IMR-90 (cell line): ENCODE measurements around the gene SAMD11. TPM values are rescaled to one million over a fixed set of nuclear protein-coding genes. Genes with fewer than 3 reads are reported as not detected.

Experiments
- ATAC-seq: fragments of 200-7000 bp; cut with Tn5 transposase; 2 replicates; pipeline ENCODE4 v1.9.1; 2020; ENCODE audit warnings: low read depth, mild to moderate bottlenecking, moderate library complexity
- BruUV-seq: library from RNA; stranded (reverse); fragments of 400-500 nt; replicated peaks from 2 replicates; lab custom pipeline; 2021; lab: Mats Ljungman, UMichigan
- CTCF ChIA-PET: fragments of 300-600 bp; formaldehyde crosslinking; extraction: SDS; loops from one replicate; lab custom pipeline; 2021; ENCODE audit warnings: antibody characterized with exemption; lab: Yijun Ruan, JAX
- POLR2A ChIA-PET: fragments of 300-600 bp; sonication (Branson Sonifier 250); formaldehyde crosslinking; loops from one replicate; lab custom pipeline; 2022; ENCODE audit warnings: antibody characterized with exemption; ENCODE audit not compliant: unreplicated experiment; lab: Charles Lee
- DNase-seq: peaks from one replicate; pipeline ENCODE4 v3.0.0; 2013
- H2AFZ ChIP-seq: replicated peaks from 2 replicates; pipeline ENCODE3; 2013; ENCODE audit warnings: low read length, mild to moderate bottlenecking; ENCODE audit not compliant: poor library complexity
- H2AK5ac ChIP-seq: 2 replicates; pipeline ENCODE4 v1.6.1; 2013; ENCODE audit warnings: low read depth, low read length, inconsistent platforms
- H2AK9ac ChIP-seq: replicated peaks from 2 replicates; pipeline ENCODE3; 2013; ENCODE audit warnings: mild to moderate bottlenecking, low read depth, low read length, moderate library complexity; ENCODE audit not compliant: poor library complexity
- H2BK120ac ChIP-seq: 2 replicates; pipeline ENCODE4 v1.6.1; 2013; ENCODE audit warnings: low read depth, low read length, inconsistent platforms
- H2BK15ac ChIP-seq: 3 replicates; pipeline ENCODE4 v1.6.1; 2013; ENCODE audit warnings: low read depth, low read length, inconsistent platforms
- H2BK20ac ChIP-seq: 2 replicates; pipeline ENCODE4 v1.6.1; 2013; ENCODE audit warnings: low read depth, mild to moderate bottlenecking, inconsistent platforms, low read length, moderate library complexity
- H2BK5ac ChIP-seq: 2 replicates; pipeline ENCODE4 v1.6.1; 2013; ENCODE audit warnings: mild to moderate bottlenecking, low read depth, low read length, inconsistent platforms; ENCODE audit not compliant: poor library complexity, severe bottlenecking
- H3K14ac ChIP-seq: replicated peaks from 2 replicates; pipeline ENCODE4 v1.6.1; 2013; ENCODE audit warnings: low read depth, low read length, inconsistent platforms
- H3K18ac ChIP-seq: 2 replicates; pipeline ENCODE4 v1.6.1; 2013; ENCODE audit warnings: low read depth, low read length, control low read depth
- H3K23ac ChIP-seq: 2 replicates; pipeline ENCODE4 v1.6.1; 2013; ENCODE audit warnings: low read depth, low read length, inconsistent platforms
- H3K27ac ChIP-seq: 2 replicates; pipeline ENCODE4 v1.5.1; 2013; ENCODE audit warnings: mild to moderate bottlenecking, control low read depth, low read length; ENCODE audit not compliant: insufficient read depth
- H3K27me3 ChIP-seq: 2 replicates; pipeline ENCODE4 v1.6.1; 2013; ENCODE audit warnings: low read length; ENCODE audit not compliant: control insufficient read depth, insufficient read depth
- H3K36me3 ChIP-seq: 2 replicates; pipeline ENCODE4 v1.6.1; 2013; ENCODE audit warnings: low read length, mixed read lengths; ENCODE audit not compliant: control insufficient read depth, insufficient read depth
- H3K4ac ChIP-seq: 2 replicates; pipeline ENCODE4 v1.6.1; 2013; ENCODE audit warnings: low read depth, low read length, inconsistent platforms
- H3K4me1 ChIP-seq: 2 replicates; pipeline ENCODE4 v1.6.1; 2013; ENCODE audit warnings: low read length, mixed read lengths; ENCODE audit not compliant: control insufficient read depth, insufficient read depth
- H3K4me2 ChIP-seq: 2 replicates; pipeline ENCODE4 v1.6.1; 2013; ENCODE audit warnings: low read depth, mild to moderate bottlenecking, control low read depth, low read length, moderate library complexity
- H3K4me3 ChIP-seq: 2 replicates; pipeline ENCODE4 v1.5.1; 2013; ENCODE audit warnings: low read depth, mild to moderate bottlenecking, control low read depth, low read length, moderate library complexity; ENCODE audit not compliant: insufficient read depth
- H3K56ac ChIP-seq: 2 replicates; pipeline ENCODE4 v1.6.1; 2013; ENCODE audit warnings: low read length, inconsistent platforms; ENCODE audit not compliant: insufficient read depth; ENCODE audit errors: extremely low read depth
- H3K79me1 ChIP-seq, 2 experiments: 2 replicates each; pipeline ENCODE4 v1.6.1; 2013; ENCODE audit warnings: low read length in 2 of 2, inconsistent platforms in 1 of 2, low read depth in 1 of 2
- H3K9ac ChIP-seq: 2 replicates; pipeline ENCODE4 v1.6.1; 2013; ENCODE audit warnings: low read depth, low read length, control low read depth
- H3K9me1 ChIP-seq: 2 replicates; pipeline ENCODE4 v1.6.1; 2013; ENCODE audit warnings: low read length, inconsistent platforms; ENCODE audit not compliant: insufficient read depth
- H3K9me3 ChIP-seq: 2 replicates; pipeline ENCODE4 v1.6.1; 2013; ENCODE audit warnings: low read length; ENCODE audit not compliant: control insufficient read depth, insufficient read depth
- H4K20me1 ChIP-seq: 2 replicates; pipeline ENCODE4 v1.6.1; 2013; ENCODE audit warnings: low read length, inconsistent platforms; ENCODE audit not compliant: insufficient read depth
- H4K5ac ChIP-seq: 2 replicates; pipeline ENCODE4 v1.6.1; 2013; ENCODE audit warnings: mild to moderate bottlenecking, low read depth, low read length, control low read depth
- H4K8ac ChIP-seq, 2 experiments: 2 replicates each; pipeline ENCODE4 v1.6.1; 2013; ENCODE audit warnings: low read depth in 2 of 2, low read length in 2 of 2, control low read depth in 1 of 2, inconsistent platforms in 1 of 2
- H4K91ac ChIP-seq: 2 replicates; pipeline ENCODE4 v1.6.1; 2013; ENCODE audit warnings: low read depth, low read length, inconsistent platforms; ENCODE audit not compliant: insufficient read depth
- BHLHE40 ChIP-seq: fragments of 150-350 bp; IDR thresholded peaks from 2 replicates; pipeline ENCODE4 v1.6.1; 2016; ENCODE audit warnings: mild to moderate bottlenecking, low read depth, low read length
- CEBPB ChIP-seq: IDR thresholded peaks from 2 replicates; pipeline ENCODE4 v1.6.1; 2012; ENCODE audit warnings: low read depth, low read length, improper control_type of control experiment
- CHD1 ChIP-seq: IDR thresholded peaks from 2 replicates; pipeline ENCODE4 v1.6.1; 2012; ENCODE audit warnings: low read depth, low read length, improper control_type of control experiment
- ELK1 ChIP-seq: fragments of 150-350 bp; IDR thresholded peaks from 2 replicates; pipeline ENCODE4 v1.6.1; 2016; ENCODE audit warnings: low read depth, mild to moderate bottlenecking, low read length, moderate library complexity, borderline replicate concordance
- FOS ChIP-seq: fragments of 150-350 bp; IDR thresholded peaks from 2 replicates; pipeline ENCODE4 v1.6.1; 2016; ENCODE audit warnings: low read depth, low read length
- MAFK ChIP-seq: IDR thresholded peaks from 2 replicates; pipeline ENCODE4 v1.6.1; 2012; ENCODE audit warnings: low read depth, low read length, improper control_type of control experiment
- MAZ ChIP-seq: IDR thresholded peaks from 2 replicates; pipeline ENCODE4 v1.6.1; 2012; ENCODE audit warnings: low read depth, mild to moderate bottlenecking, low read length, improper control_type of control experiment, moderate library complexity, borderline replicate concordance
- MXI1 ChIP-seq: IDR thresholded peaks from 2 replicates; pipeline ENCODE4 v1.6.1; 2012; ENCODE audit warnings: low read depth, mild to moderate bottlenecking, low read length, moderate library complexity, borderline replicate concordance
- NFE2L2 ChIP-seq: fragments of 150-350 bp; IDR thresholded peaks from 2 replicates; pipeline ENCODE4 v1.6.1; 2016; ENCODE audit warnings: low read depth, mild to moderate bottlenecking, low read length
- POLR2A ChIP-seq: IDR thresholded peaks from 2 replicates; pipeline ENCODE4 v1.6.1; 2012; ENCODE audit warnings: mild to moderate bottlenecking, low read depth, low read length
- RAD21 ChIP-seq: IDR thresholded peaks from 2 replicates; pipeline ENCODE4 v1.6.1; 2012; ENCODE audit warnings: low read length, improper control_type of control experiment
- RCOR1 ChIP-seq: IDR thresholded peaks from 2 replicates; pipeline ENCODE4 v1.6.1; 2012; ENCODE audit warnings: mild to moderate bottlenecking, low read length, improper control_type of control experiment; ENCODE audit not compliant: insufficient replicate concordance
- RFX5 ChIP-seq: IDR thresholded peaks from 2 replicates; pipeline ENCODE4 v1.8.0; 2012; ENCODE audit warnings: low read depth, mild to moderate bottlenecking, low read length, moderate library complexity
- SMC3 ChIP-seq: fragments of 150-350 bp; IDR thresholded peaks from 2 replicates; pipeline ENCODE4 v1.6.1; 2016; ENCODE audit warnings: low read depth, mild to moderate bottlenecking, antibody characterized with exemption, low read length, moderate library complexity
- WGBS, 2 experiments: methylation state at CpG; one replicate each; pipeline versions ENCODE4 v1.1.5 to v1.1.7; 2013; ENCODE audit warnings: missing lambda C conversion rate in 2 of 2; ENCODE audit not compliant: insufficient read length in 1 of 2; ENCODE audit errors: extremely low coverage in 2 of 2; 5-methylcytosine and 5-hydroxymethylcytosine counted together
- dilution Hi-C: fragments of 300-500 bp; cut with HindIII; formaldehyde crosslinking; loops from one replicate; pipeline ENCODE4 v1.14.3; 2018; ENCODE audit warnings: low sequenced_read_pairs; ENCODE audit not compliant: unreplicated experiment
- in situ Hi-C: fragments of 300-500 bp; cut with MboI; formaldehyde crosslinking; loops from 3 replicates; pipeline ENCODE4 v1.14.3; 2019; ENCODE audit warnings: low sequenced_read_pairs, inconsistent platforms, mixed read lengths
- intact Hi-C: fragments of 100-400 bp; cut with micrococcal nuclease; formaldehyde crosslinking; loops from 2 replicates; pipeline ENCODE4 v1.10.0; 2022
- polyA plus RNA-seq, 3 experiments: library from polyadenylated mRNA; depleted of rRNA; stranded (reverse); fragments of >200 nt; gene quantifications; 2 replicates each; pipeline ENCODE4 v1.2.3, GENCODE V29; 2012; ENCODE audit warnings: low replicate concordance in 1 of 3
- total RNA-seq: library from RNA; depleted of rRNA; stranded (reverse); fragments of >200 nt; gene quantifications from 2 replicates; pipeline ENCODE4 v1.2.3, GENCODE V29; 2012
- TF ChIP-seq, protein P1 (sequence below): conservative IDR thresholded peaks from 2 replicates; pipeline ENCODE4 v1.5.1; 2012; ENCODE audit warnings: mild to moderate bottlenecking, low read depth, low read length, improper control_type of control experiment
- TF ChIP-seq, protein P2 (sequence below): fragments of 150-350 bp; IDR thresholded peaks from 2 replicates; pipeline ENCODE4 v1.6.1; 2017; ENCODE audit warnings: mild to moderate bottlenecking, antibody characterized with exemption, low read length, low read depth

The SAMD11 gene
- total and polyA plus RNA-seq, 2 of the 4 experiments (the other 2 are of a cell fraction), result 5.9 to 22.9 TPM

DNA sequence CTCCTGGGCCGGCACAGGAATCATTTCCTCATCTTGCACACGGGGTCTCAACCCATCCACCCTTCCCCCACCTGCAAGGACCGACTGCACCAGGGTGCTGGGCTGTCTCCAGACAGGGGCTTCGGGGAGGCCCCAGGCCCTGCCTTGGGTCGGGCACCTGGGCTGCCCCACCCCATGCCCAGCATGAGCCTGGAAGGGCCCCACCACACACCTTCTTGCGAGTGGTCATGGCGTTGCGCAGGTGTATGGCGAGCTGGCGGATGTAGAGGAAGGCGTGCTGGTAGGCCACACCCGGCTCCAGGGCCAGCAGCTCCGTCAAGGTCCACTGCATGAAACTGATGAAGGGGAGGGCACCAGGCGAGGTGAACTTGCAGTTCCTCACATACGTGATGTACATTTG lies 28.5 kb downstream of the SAMD11 start:
- H2BK5ac ChIP-seq, result no peak overlapping the region
- peaks cover 18% of the 10 kb centered on the region for H4K20me1 ChIP-seq
- H3K9me1 ChIP-seq, result peaks cover 7% of the 10 kb centered on the region
- ChIA-PET POLR2A (interaction anchor here (0.6 kb wide), 1 partner anchor 12 kb away, joined by 3 read pairs; no protein-coding TSS in a partner anchor), CTCF (no interaction called here)
- no TSS peak for BruUV-seq
- H3K79me1 ChIP-seq, result peaks cover 9 to 38% of the 10 kb centered on the region in 2 experiments
- no CpG with 5 or more reads among the region's 15 CpGs for WGBS, 2 experiments
- in situ Hi-C loops, result no loop called here
- H3K18ac ChIP-seq, result no peak overlapping the region
- H4K5ac ChIP-seq, result no peak overlapping the region
- H3K4me3 ChIP-seq, result no peak overlapping the region
- no peak overlapping the region for H3K14ac ChIP-seq
- H4K91ac ChIP-seq, result no peak overlapping the region
- no peak overlapping the region for H3K4me2 ChIP-seq
- no peak overlapping the region for H3K23ac ChIP-seq
- peaks cover 85% of the 10 kb centered on the region for H3K36me3 ChIP-seq
- no peak overlapping the region for H4K8ac ChIP-seq
- intact Hi-C loops, result no loop called here
- H3K4ac ChIP-seq, result no peak overlapping the region
- dilution Hi-C loops, result no loop called here
- H2AFZ ChIP-seq, result no peak overlapping the region
- ATAC-seq (no peak), DNase-seq (no peak)
- no peak overlapping the region for H2AK9ac ChIP-seq
- no peaks in the 10 kb centered on the region for H3K27me3 ChIP-seq
- H3K9me3 ChIP-seq, result no peaks in the 10 kb centered on the region
- no peak overlapping the region for H2BK120ac ChIP-seq
- H2AK5ac ChIP-seq, result no peak overlapping the region
- H2BK15ac ChIP-seq, result no peak overlapping the region
- no peak overlapping the region for H2BK20ac ChIP-seq
- TF ChIP-seq ELK1 (no peak), POLR2A (no peak), RAD21 (no peak), CHD1 (no peak), NFE2L2 (no peak), MAZ (no peak), BHLHE40 (no peak), MAFK (no peak), RCOR1 (no peak), SMC3 (no peak), CEBPB (no peak), FOS (no peak), MXI1 (no peak), RFX5 (no peak)
- TF ChIP-seq, protein P1, sequence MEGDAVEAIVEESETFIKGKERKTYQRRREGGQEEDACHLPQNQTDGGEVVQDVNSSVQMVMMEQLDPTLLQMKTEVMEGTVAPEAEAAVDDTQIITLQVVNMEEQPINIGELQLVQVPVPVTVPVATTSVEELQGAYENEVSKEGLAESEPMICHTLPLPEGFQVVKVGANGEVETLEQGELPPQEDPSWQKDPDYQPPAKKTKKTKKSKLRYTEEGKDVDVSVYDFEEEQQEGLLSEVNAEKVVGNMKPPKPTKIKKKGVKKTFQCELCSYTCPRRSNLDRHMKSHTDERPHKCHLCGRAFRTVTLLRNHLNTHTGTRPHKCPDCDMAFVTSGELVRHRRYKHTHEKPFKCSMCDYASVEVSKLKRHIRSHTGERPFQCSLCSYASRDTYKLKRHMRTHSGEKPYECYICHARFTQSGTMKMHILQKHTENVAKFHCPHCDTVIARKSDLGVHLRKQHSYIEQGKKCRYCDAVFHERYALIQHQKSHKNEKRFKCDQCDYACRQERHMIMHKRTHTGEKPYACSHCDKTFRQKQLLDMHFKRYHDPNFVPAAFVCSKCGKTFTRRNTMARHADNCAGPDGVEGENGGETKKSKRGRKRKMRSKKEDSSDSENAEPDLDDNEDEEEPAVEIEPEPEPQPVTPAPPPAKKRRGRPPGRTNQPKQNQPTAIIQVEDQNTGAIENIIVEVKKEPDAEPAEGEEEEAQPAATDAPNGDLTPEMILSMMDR, result no peak
- TF ChIP-seq, protein P2, sequence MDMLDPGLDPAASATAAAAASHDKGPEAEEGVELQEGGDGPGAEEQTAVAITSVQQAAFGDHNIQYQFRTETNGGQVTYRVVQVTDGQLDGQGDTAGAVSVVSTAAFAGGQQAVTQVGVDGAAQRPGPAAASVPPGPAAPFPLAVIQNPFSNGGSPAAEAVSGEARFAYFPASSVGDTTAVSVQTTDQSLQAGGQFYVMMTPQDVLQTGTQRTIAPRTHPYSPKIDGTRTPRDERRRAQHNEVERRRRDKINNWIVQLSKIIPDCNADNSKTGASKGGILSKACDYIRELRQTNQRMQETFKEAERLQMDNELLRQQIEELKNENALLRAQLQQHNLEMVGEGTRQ, result no peak
- H3K9ac ChIP-seq, result no peak overlapping the region
- H3K56ac ChIP-seq, result no peak overlapping the region
- H3K27ac ChIP-seq, result no peak overlapping the region
- no peaks in the 10 kb centered on the region for H3K4me1 ChIP-seq
